Keratinocyte (primary cell): ENCODE measurements around the gene TEX36. TPM values are rescaled to one million over a fixed set of nuclear protein-coding genes. Genes with fewer than 3 reads are reported as not detected.
A peak's percentile ranks its signal among the peaks of the same experiment; 100 is the strongest.

ENCODE experiments used
- DNase-seq: peaks from one replicate; pipeline ENCODE4 v3.0.0-alpha.2; 2011; ENCODE audit warnings: low read depth, missing footprints, low spot score
- FAIRE-seq: peaks from 2 replicates; lab custom pipeline; 2011; peaks lifted over from hg19 to GRCh38; lab: Jason Lieb, UNC
- H2AFZ ChIP-seq: 2 replicates; pipeline ENCODE4 v1.6.0; 2012; ENCODE audit warnings: low read length, control low read depth, inconsistent platforms; ENCODE audit not compliant: control insufficient read depth
- H3K27ac ChIP-seq: 2 replicates; pipeline ENCODE4 v1.5.1; 2011; ENCODE audit warnings: low read length; ENCODE audit not compliant: control insufficient read depth, insufficient read depth
- H3K27me3 ChIP-seq: 3 replicates; pipeline ENCODE4 v1.6.0; 2011; ENCODE audit warnings: low read length; ENCODE audit not compliant: control insufficient read depth, insufficient read depth; ENCODE audit errors: extremely low read depth
- H3K36me3 ChIP-seq, 2 experiments: 2 replicates in 1 of 2; 3 replicates in 1 of 2; pipeline ENCODE4 v1.5.1; 2011; ENCODE audit warnings: low read length in 2 of 2, mild to moderate bottlenecking in 1 of 2; ENCODE audit not compliant: control insufficient read depth in 2 of 2, insufficient read depth in 2 of 2; ENCODE audit errors: extremely low read depth in 1 of 2
- H3K4me1 ChIP-seq: 3 replicates; pipeline ENCODE4 v1.5.1; 2011; ENCODE audit warnings: low read length; ENCODE audit not compliant: control insufficient read depth, insufficient read depth; ENCODE audit errors: extremely low read depth
- H3K4me2 ChIP-seq: 3 replicates; pipeline ENCODE4 v1.6.0; 2011; ENCODE audit warnings: low read depth, low read length; ENCODE audit not compliant: control insufficient read depth, insufficient read depth; ENCODE audit errors: extremely low read depth
- H3K4me3 ChIP-seq, 3 experiments: fragments of 200-600 bp in 1 of 3; sonication (generic) in 1 of 3; 2 replicates in 2 of 3; 3 replicates in 1 of 3; pipeline ENCODE4 v1.5.1; 2011 to 2016; ENCODE audit warnings: low read length in 3 of 3, mild to moderate bottlenecking in 3 of 3, control low read depth in 2 of 3, inconsistent platforms in 1 of 3, low read depth in 1 of 3, mixed read lengths in 1 of 3, mixed run types in 1 of 3, moderate library complexity in 1 of 3; ENCODE audit not compliant: control insufficient read depth in 2 of 3, insufficient read depth in 2 of 3; ENCODE audit errors: extremely low read depth in 1 of 3
- H3K79me2 ChIP-seq: 2 replicates; pipeline ENCODE4 v1.6.0; 2012; ENCODE audit warnings: low read length; ENCODE audit not compliant: control insufficient read depth, insufficient read depth
- H3K9ac ChIP-seq: 3 replicates; pipeline ENCODE4 v1.6.0; 2011; ENCODE audit warnings: low read length; ENCODE audit not compliant: control insufficient read depth, insufficient read depth; ENCODE audit errors: extremely low read depth
- H3K9me1 ChIP-seq: 3 replicates; pipeline ENCODE4 v1.6.0; 2011; ENCODE audit warnings: low read length; ENCODE audit not compliant: control insufficient read depth, insufficient read depth; ENCODE audit errors: extremely low read depth
- H3K9me3 ChIP-seq: 2 replicates; pipeline ENCODE4 v1.5.1; 2012; ENCODE audit warnings: low read depth, low read length; ENCODE audit not compliant: control insufficient read depth
- H4K20me1 ChIP-seq: 3 replicates; pipeline ENCODE4 v1.6.0; 2011; ENCODE audit warnings: low read length; ENCODE audit not compliant: control insufficient read depth, insufficient read depth; ENCODE audit errors: extremely low read depth
- CTCF ChIP-seq, 3 experiments: IDR thresholded peaks in 1 of 3; conservative IDR thresholded peaks in 1 of 3; optimal IDR thresholded peaks in 1 of 3; 2 replicates in 2 of 3; 3 replicates in 1 of 3; pipeline versions ENCODE3 to v1.5.1; 2011; ENCODE audit warnings: low read length in 3 of 3, mild to moderate bottlenecking in 3 of 3, moderate library complexity in 2 of 3, control low read depth in 1 of 3, inconsistent platforms in 1 of 3; ENCODE audit not compliant: insufficient read depth in 2 of 3; ENCODE audit errors: extremely low read depth in 1 of 3
- EZH2 ChIP-seq: IDR thresholded peaks from one replicate; pipeline ENCODE4 v1.6.1; 2012; ENCODE audit warnings: inconsistent platforms, mild to moderate bottlenecking, low read length, moderate library complexity
- dilution Hi-C: fragments of 300-500 bp; cut with MboI; formaldehyde crosslinking; loops from one replicate; pipeline ENCODE4 v1.7.0; 2020; ENCODE audit warnings: low sequenced_read_pairs; ENCODE audit not compliant: extremely low pct_ligation_motif_present
- polyA plus RNA-seq, 5 experiments: library from polyadenylated mRNA; depleted of rRNA in 3 of 5; stranded (reverse) in 3 of 5; stranded (forward) in 1 of 5; unstranded in 1 of 5; fragments of >200 nt; gene quantifications; 1 replicate in 1 of 5; 2 replicates in 3 of 5; 3 replicates in 1 of 5; pipeline versions ENCODE4 v1.2.1 to v1.2.3, GENCODE V29; 2011 to 2012; ENCODE audit warnings: missing spikeins in 2 of 5, low read depth in 1 of 5, low replicate concordance in 1 of 5

The TEX36 gene
- polyA plus RNA-seq, 1 donor (not counting 4 experiments of a cell fraction or from before 2014, with no cell fraction given) = not detected

DNA sequence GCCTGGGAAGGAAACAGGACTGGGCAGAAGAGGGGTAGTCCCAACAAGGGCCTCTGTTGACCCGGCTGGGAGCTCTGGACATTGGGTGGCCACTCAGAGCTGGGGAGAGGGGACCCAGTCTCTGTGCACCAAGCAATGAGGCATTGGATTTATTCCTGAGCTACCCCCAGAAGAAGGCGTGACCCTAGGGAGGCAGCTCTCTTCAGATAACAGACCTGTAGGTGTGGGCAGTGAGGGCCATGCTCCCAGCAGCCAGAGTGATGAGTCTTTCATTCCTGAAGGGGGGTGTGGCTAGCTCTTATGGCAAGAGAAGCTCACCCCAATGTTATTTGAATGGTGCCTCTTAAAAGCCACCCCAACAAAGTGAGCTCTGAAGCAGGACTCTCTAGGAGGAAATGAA, 20.4 kb downstream of the TEX36 start:
- no peak for TF ChIP-seq CTCF (optimal IDR thresholded peaks at IDR 0.05 in 1 of 3, IDR thresholded peaks at IDR 0.05 in 1 of 3, conservative IDR thresholded peaks at IDR 0.05 in 1 of 3; ENCODE audit: extremely low read depth in 1 of 3, insufficient read depth in 2 of 3, low read length in 3 of 3)
- no peak for TF ChIP-seq EZH2
- dilution Hi-C loops = no loop called here
- H2AFZ ChIP-seq = no peak overlapping the region
- no peak overlapping the region for H3K27ac ChIP-seq
- no peaks in the 10 kb centered on the region for H3K9me1 ChIP-seq
- no peaks in the 10 kb centered on the region for H3K27me3 ChIP-seq
- DNase-seq (no peak), FAIRE-seq (no peak)
- H3K9me3 ChIP-seq = no peaks in the 10 kb centered on the region
- H3K4me2 ChIP-seq = no peak overlapping the region
- no peaks in the 10 kb centered on the region for H3K36me3 ChIP-seq
- H3K79me2 ChIP-seq = no peaks in the 10 kb centered on the region
- H3K4me1 ChIP-seq = peaks cover 11% of the 10 kb centered on the region
- H4K20me1 ChIP-seq = no peaks in the 10 kb centered on the region
- H3K4me3 ChIP-seq = no peak overlapping the region
- no peak overlapping the region for H3K9ac ChIP-seq

GRCh38 chr10:125661941-125662515, 20.9 kb downstream of the TEX36 start:
- no peak overlapping the region for H2AFZ ChIP-seq
- DNase-seq (peak; percentile 40), FAIRE-seq (peak; percentile 65)
- no peak overlapping the region for H3K4me3 ChIP-seq
- H3K36me3 ChIP-seq = no peaks in the 10 kb centered on the region
- peaks cover 11% of the 10 kb centered on the region for H3K4me1 ChIP-seq
- H3K9me3 ChIP-seq = no peaks in the 10 kb centered on the region
- no peak overlapping the region for H3K27ac ChIP-seq
- no peaks in the 10 kb centered on the region for H3K27me3 ChIP-seq
- no peaks in the 10 kb centered on the region for H4K20me1 ChIP-seq
- dilution Hi-C loops = no loop called here
- H3K9me1 ChIP-seq = no peaks in the 10 kb centered on the region
- no peak overlapping the region for H3K9ac ChIP-seq
- no peaks in the 10 kb centered on the region for H3K79me2 ChIP-seq
- H3K4me2 ChIP-seq = no peak overlapping the region
- TF ChIP-seq CTCF (optimal IDR thresholded peaks at IDR 0.05 in 1 of 3, IDR thresholded peaks at IDR 0.05 in 1 of 3, conservative IDR thresholded peaks at IDR 0.05 in 1 of 3; ENCODE audit: extremely low read depth in 1 of 3, insufficient read depth in 2 of 3, low read length in 3 of 3) (no peak), EZH2 (no peak)
